SK-N-SH (cell line): Measurements from ENCODE around the gene INSYN1. TPM values are rescaled to one million over a fixed set of nuclear protein-coding genes. Genes with fewer than 3 reads are reported as not detected.

Experiments used
- CTCF ChIA-PET: fragments of 300-600, 350-600 bp; formaldehyde crosslinking; extraction: SDS; loops from one replicate; lab custom pipeline; 2021; lab: Yijun Ruan, JAX
- POLR2A ChIA-PET: fragments of 350-600 bp; sonication (Branson Sonifier 250); formaldehyde crosslinking; extraction: SDS; loops from one replicate; lab custom pipeline; 2020; ENCODE audit warnings: antibody characterized with exemption, inconsistent platforms; lab: Yijun Ruan, JAX
- DNase-seq: peaks from one replicate; pipeline ENCODE4 v3.0.0; 2012
- H2AFZ ChIP-seq: fragments of 200-600 bp; sonication (generic); 2 replicates; pipeline ENCODE4 v1.8.1; 2016; ENCODE audit warnings: antibody characterized with exemption, mild to moderate bottlenecking, low read depth
- H3F3A ChIP-seq: fragments of 200-600 bp; sonication (generic); replicated peaks from 2 replicates; pipeline ENCODE3; 2016; ENCODE audit warnings: antibody characterized with exemption, mild to moderate bottlenecking; ENCODE audit not compliant: insufficient read depth
- H3K27ac ChIP-seq, 2 experiments: fragments of 200-500 bp in 1 of 2; fragments of 200-600 bp in 1 of 2; sonication (Bioruptor generic) in 1 of 2; sonication (generic), shearing (Covaris generic) in 1 of 2; 2 replicates each; pipeline versions ENCODE4 v1.5.1 to v1.6.1; 2014 to 2016; ENCODE audit warnings: low read depth in 2 of 2, inconsistent platforms in 1 of 2, low read length in 1 of 2, mild to moderate bottlenecking in 1 of 2, mixed read lengths in 1 of 2
- H3K27me3 ChIP-seq: fragments of 200-600 bp; sonication (generic), shearing (Covaris generic); 2 replicates; pipeline ENCODE4 v1.6.1; 2016; ENCODE audit warnings: mixed run types; ENCODE audit not compliant: insufficient read depth
- H3K36me3 ChIP-seq, 2 experiments: fragments of 200-500 bp in 1 of 2; fragments of 200-600 bp in 1 of 2; sonication (Bioruptor generic) in 1 of 2; sonication (generic) in 1 of 2; replicated peaks in 1 of 2; 2 replicates each; pipeline versions ENCODE3 to v1.5.1; 2014 to 2016; ENCODE audit warnings: low read length in 1 of 2, mild to moderate bottlenecking in 1 of 2; ENCODE audit not compliant: insufficient read depth in 2 of 2, control insufficient read depth in 1 of 2
- H3K4me1 ChIP-seq, 2 experiments: fragments of 200-500 bp in 1 of 2; fragments of 200-600 bp in 1 of 2; sonication (Bioruptor generic) in 1 of 2; sonication (generic), shearing (Covaris generic) in 1 of 2; 2 replicates each; pipeline versions ENCODE4 v1.5.1 to v1.6.1; 2014 to 2016; ENCODE audit warnings: low read depth in 1 of 2, low read length in 1 of 2, mixed run types in 1 of 2; ENCODE audit not compliant: insufficient read depth in 2 of 2, control insufficient read depth in 1 of 2
- H3K4me2 ChIP-seq: fragments of 200-600 bp; sonication (generic), shearing (Covaris generic); 2 replicates; pipeline ENCODE4 v1.6.1; 2017; ENCODE audit warnings: mixed run types
- H3K4me3 ChIP-seq, 2 experiments: fragments of 200-500 bp in 1 of 2; fragments of 200-600 bp in 1 of 2; sonication (Bioruptor generic) in 1 of 2; sonication (generic), shearing (Covaris generic) in 1 of 2; 2 replicates each; pipeline versions ENCODE4 v1.5.1 to v1.8.1; 2014 to 2016; ENCODE audit warnings: low read depth in 2 of 2, inconsistent platforms in 1 of 2, low read length in 1 of 2, mild to moderate bottlenecking in 1 of 2, mixed read lengths in 1 of 2, moderate library complexity in 1 of 2
- H3K79me2 ChIP-seq: fragments of 200-600 bp; sonication (generic); 2 replicates; pipeline ENCODE4 v1.8.1; 2017; ENCODE audit warnings: mild to moderate bottlenecking; ENCODE audit not compliant: insufficient read depth
- H3K9ac ChIP-seq: fragments of 200-600 bp; sonication (generic); 2 replicates; pipeline ENCODE4 v1.6.1; 2017; ENCODE audit warnings: mixed run types
- H3K9me2 ChIP-seq: fragments of 200-600 bp; sonication (generic); 2 replicates; pipeline ENCODE4 v1.6.1; 2017; ENCODE audit warnings: mixed run types
- H3K9me3 ChIP-seq: fragments of 200-600 bp; sonication (generic); 2 replicates; pipeline ENCODE4 v1.6.1; 2017; ENCODE audit warnings: mixed run types, mild to moderate bottlenecking, moderate library complexity
- H4K20me1 ChIP-seq: fragments of 200-600 bp; sonication (generic); 2 replicates; pipeline ENCODE4 v1.6.1; 2017; ENCODE audit warnings: mild to moderate bottlenecking, mixed run types; ENCODE audit not compliant: insufficient read depth
- CHD2 ChIP-seq: fragments of 150-350 bp; IDR thresholded peaks from 2 replicates; pipeline ENCODE4 v1.6.1; 2018; ENCODE audit warnings: low read length; ENCODE audit not compliant: partially characterized antibody
- ELF1 ChIP-seq: IDR thresholded peaks from 2 replicates; pipeline ENCODE4 v1.4.0; 2012
- EP300 ChIP-seq, 2 experiments: IDR thresholded peaks; 2 replicates each; pipeline versions ENCODE4 v1.4.0 to v1.6.1; 2012; ENCODE audit warnings: borderline replicate concordance in 1 of 2, low read depth in 1 of 2, low read length in 1 of 2
- EZH2phosphoT487 ChIP-seq: fragments of 200-600 bp; sonication (generic); IDR thresholded peaks from 2 replicates; pipeline ENCODE4 v1.6.1; 2017; ENCODE audit warnings: low read depth, mixed run types, mild to moderate bottlenecking, antibody characterized with exemption, moderate library complexity, borderline replicate concordance
- FOSL2 ChIP-seq: IDR thresholded peaks from 2 replicates; pipeline ENCODE4 v1.4.0; 2012; ENCODE audit warnings: low read depth, mild to moderate bottlenecking, moderate library complexity, borderline replicate concordance
- FOXM1 ChIP-seq: IDR thresholded peaks from 2 replicates; pipeline ENCODE4 v1.4.0; 2012; ENCODE audit warnings: low read depth, mild to moderate bottlenecking
- GABPA ChIP-seq: IDR thresholded peaks from 2 replicates; pipeline ENCODE4 v1.4.0; 2012; ENCODE audit warnings: low read depth, mild to moderate bottlenecking
- GATA2 ChIP-seq: sonication (generic); formaldehyde crosslinking; IDR thresholded peaks from 2 replicates; pipeline ENCODE4 v1.5.0; 2020; ENCODE audit warnings: mild to moderate bottlenecking, missing genetic modification reagents
- JUND ChIP-seq: IDR thresholded peaks from 2 replicates; pipeline ENCODE4 v1.4.0; 2012
- MEF2A ChIP-seq: IDR thresholded peaks from 2 replicates; pipeline ENCODE4 v1.4.0; 2012; ENCODE audit warnings: low read depth, borderline replicate concordance
- NFIC ChIP-seq: IDR thresholded peaks from 2 replicates; pipeline ENCODE4 v1.4.0; 2012; ENCODE audit warnings: borderline replicate concordance
- RCOR1 ChIP-seq: fragments of 150-350 bp; IDR thresholded peaks from 2 replicates; pipeline ENCODE4 v1.6.1; 2017; ENCODE audit warnings: antibody characterized with exemption, low read length
- REST ChIP-seq: IDR thresholded peaks from 2 replicates; pipeline ENCODE4 v1.6.1; 2012; ENCODE audit warnings: mild to moderate bottlenecking, low read depth, low read length, moderate library complexity
- RFX5 ChIP-seq: IDR thresholded peaks from 2 replicates; pipeline ENCODE4 v1.6.1; 2012; ENCODE audit warnings: mild to moderate bottlenecking, improper control_type of control experiment, low read length
- RXRA ChIP-seq: IDR thresholded peaks from 2 replicates; pipeline ENCODE4 v1.4.0; 2012; ENCODE audit warnings: low read depth, mild to moderate bottlenecking, borderline replicate concordance
- SMC3 ChIP-seq: IDR thresholded peaks from 2 replicates; pipeline ENCODE4 v1.6.1; 2012; ENCODE audit warnings: low read depth, low read length, improper control_type of control experiment
- TAF1 ChIP-seq: IDR thresholded peaks from 2 replicates; pipeline ENCODE4 v1.6.1; 2012; ENCODE audit warnings: low read depth, mild to moderate bottlenecking, low read length, moderate library complexity, borderline replicate concordance
- TCF12 ChIP-seq: IDR thresholded peaks from 2 replicates; pipeline ENCODE4 v1.4.0; 2012
- TEAD4 ChIP-seq: IDR thresholded peaks from 2 replicates; pipeline ENCODE4 v1.4.0; 2012; ENCODE audit warnings: mild to moderate bottlenecking, borderline replicate concordance; ENCODE audit not compliant: insufficient read depth
- YY1 ChIP-seq: IDR thresholded peaks from 2 replicates; pipeline ENCODE4 v1.4.0; 2012; ENCODE audit warnings: low read depth, mild to moderate bottlenecking
- WGBS: methylation state at CpG from one replicate; pipeline ENCODE4 v1.1.6; 2017; ENCODE audit warnings: low lambda C conversion rate; 5-methylcytosine and 5-hydroxymethylcytosine counted together
- polyA plus RNA-seq, 3 experiments: library from polyadenylated mRNA; depleted of rRNA; stranded (reverse); fragments of >200 nt; gene quantifications; 2 replicates each; pipeline ENCODE4 v1.2.3, GENCODE V29; 2012
- TF ChIP-seq, protein P1 (sequence below): IDR thresholded peaks from 2 replicates; pipeline ENCODE4 v1.4.0; 2012; ENCODE audit warnings: low read depth
- TF ChIP-seq, protein P2 (sequence below): fragments of 200-600 bp; sonication (generic); IDR thresholded peaks from 2 replicates; pipeline ENCODE4 v1.6.1; 2017; ENCODE audit warnings: antibody characterized with exemption, mild to moderate bottlenecking, moderate library complexity
- TF ChIP-seq, protein P3 (sequence below): IDR thresholded peaks from 2 replicates; pipeline ENCODE4 v1.4.0; 2012; ENCODE audit warnings: low read depth, borderline replicate concordance
- TF ChIP-seq, protein P4 (sequence below): fragments of 150-350 bp; IDR thresholded peaks from 2 replicates; pipeline ENCODE4 v1.6.1; 2016; ENCODE audit warnings: mild to moderate bottlenecking, low read depth, low read length
- TF ChIP-seq, protein P5 (sequence below): IDR thresholded peaks from 2 replicates; pipeline ENCODE4 v1.4.0; 2012; ENCODE audit warnings: low read depth, borderline replicate concordance

The INSYN1 gene
- polyA plus RNA-seq, 1 of the 3 experiments (the other 2 are of a cell fraction), result 3.7 TPM

- H3K9me2 ChIP-seq, result no peaks in the 10 kb centered on the region
- peak; percentile 71 for DNase-seq
- no peak overlapping the region for H3K4me2 ChIP-seq
- H3K4me3 ChIP-seq, result no peak overlapping the region
- H2AFZ ChIP-seq, result no peak overlapping the region
- POLR2A ChIA-PET, result no interaction called here
- no peaks in the 10 kb centered on the region for H4K20me1 ChIP-seq
- H3K27me3 ChIP-seq, result peaks cover 12% of the 10 kb centered on the region; the same call in 1 of the 2 replicates
- H3K9me3 ChIP-seq, result no peaks in the 10 kb centered on the region
- no peak overlapping the region for H3K9ac ChIP-seq
- WGBS, result 7% methylated on average over 3 of the region's 5 CpGs
- no peaks in the 10 kb centered on the region for H3K79me2 ChIP-seq
- H3F3A ChIP-seq, result no peaks in the 10 kb centered on the region
- peaks cover 0 to 8% of the 10 kb centered on the region in 2 experiments; a peak in 2 of 4 replicates for H3K4me1 ChIP-seq
- no peaks in the 10 kb centered on the region for H3K36me3 ChIP-seq
- no peak overlapping the region for H3K27ac ChIP-seq
- CTCF ChIA-PET, result no interaction called here
- TF ChIP-seq EP300 (IDR thresholded peaks at IDR 0.05; ENCODE audit: borderline replicate concordance in 1 of 2, low read depth in 1 of 2, low read length in 1 of 2) (peak in 1 of 2 experiments; percentile 66; a peak in 1 of 4 replicates), REST (no peak), FOXM1 (no peak), MEF2A (no peak), CHD2 (peak; percentile 78), EZH2phosphoT487 (no peak), TCF12 (no peak), NFIC (peak; percentile 61), SMC3 (no peak), GATA2 (CRISPR knock-in tag) (peak; percentile 93), ELF1 (no peak), TAF1 (no peak), YY1 (no peak), RXRA (no peak), RFX5 (no peak), GABPA (no peak), FOSL2 (no peak), JUND (no peak), TEAD4 (no peak), RCOR1 (peak; percentile 92)
- TF ChIP-seq, protein P1, sequence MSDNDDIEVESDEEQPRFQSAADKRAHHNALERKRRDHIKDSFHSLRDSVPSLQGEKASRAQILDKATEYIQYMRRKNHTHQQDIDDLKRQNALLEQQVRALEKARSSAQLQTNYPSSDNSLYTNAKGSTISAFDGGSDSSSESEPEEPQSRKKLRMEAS, result no peak
- TF ChIP-seq, protein P2, sequence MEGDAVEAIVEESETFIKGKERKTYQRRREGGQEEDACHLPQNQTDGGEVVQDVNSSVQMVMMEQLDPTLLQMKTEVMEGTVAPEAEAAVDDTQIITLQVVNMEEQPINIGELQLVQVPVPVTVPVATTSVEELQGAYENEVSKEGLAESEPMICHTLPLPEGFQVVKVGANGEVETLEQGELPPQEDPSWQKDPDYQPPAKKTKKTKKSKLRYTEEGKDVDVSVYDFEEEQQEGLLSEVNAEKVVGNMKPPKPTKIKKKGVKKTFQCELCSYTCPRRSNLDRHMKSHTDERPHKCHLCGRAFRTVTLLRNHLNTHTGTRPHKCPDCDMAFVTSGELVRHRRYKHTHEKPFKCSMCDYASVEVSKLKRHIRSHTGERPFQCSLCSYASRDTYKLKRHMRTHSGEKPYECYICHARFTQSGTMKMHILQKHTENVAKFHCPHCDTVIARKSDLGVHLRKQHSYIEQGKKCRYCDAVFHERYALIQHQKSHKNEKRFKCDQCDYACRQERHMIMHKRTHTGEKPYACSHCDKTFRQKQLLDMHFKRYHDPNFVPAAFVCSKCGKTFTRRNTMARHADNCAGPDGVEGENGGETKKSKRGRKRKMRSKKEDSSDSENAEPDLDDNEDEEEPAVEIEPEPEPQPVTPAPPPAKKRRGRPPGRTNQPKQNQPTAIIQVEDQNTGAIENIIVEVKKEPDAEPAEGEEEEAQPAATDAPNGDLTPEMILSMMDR, result no peak
- TF ChIP-seq, protein P3, sequence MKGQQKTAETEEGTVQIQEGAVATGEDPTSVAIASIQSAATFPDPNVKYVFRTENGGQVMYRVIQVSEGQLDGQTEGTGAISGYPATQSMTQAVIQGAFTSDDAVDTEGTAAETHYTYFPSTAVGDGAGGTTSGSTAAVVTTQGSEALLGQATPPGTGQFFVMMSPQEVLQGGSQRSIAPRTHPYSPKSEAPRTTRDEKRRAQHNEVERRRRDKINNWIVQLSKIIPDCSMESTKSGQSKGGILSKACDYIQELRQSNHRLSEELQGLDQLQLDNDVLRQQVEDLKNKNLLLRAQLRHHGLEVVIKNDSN, result no peak
- TF ChIP-seq, protein P4, sequence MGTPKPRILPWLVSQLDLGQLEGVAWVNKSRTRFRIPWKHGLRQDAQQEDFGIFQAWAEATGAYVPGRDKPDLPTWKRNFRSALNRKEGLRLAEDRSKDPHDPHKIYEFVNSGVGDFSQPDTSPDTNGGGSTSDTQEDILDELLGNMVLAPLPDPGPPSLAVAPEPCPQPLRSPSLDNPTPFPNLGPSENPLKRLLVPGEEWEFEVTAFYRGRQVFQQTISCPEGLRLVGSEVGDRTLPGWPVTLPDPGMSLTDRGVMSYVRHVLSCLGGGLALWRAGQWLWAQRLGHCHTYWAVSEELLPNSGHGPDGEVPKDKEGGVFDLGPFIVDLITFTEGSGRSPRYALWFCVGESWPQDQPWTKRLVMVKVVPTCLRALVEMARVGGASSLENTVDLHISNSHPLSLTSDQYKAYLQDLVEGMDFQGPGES, result no peak
- TF ChIP-seq, protein P5, sequence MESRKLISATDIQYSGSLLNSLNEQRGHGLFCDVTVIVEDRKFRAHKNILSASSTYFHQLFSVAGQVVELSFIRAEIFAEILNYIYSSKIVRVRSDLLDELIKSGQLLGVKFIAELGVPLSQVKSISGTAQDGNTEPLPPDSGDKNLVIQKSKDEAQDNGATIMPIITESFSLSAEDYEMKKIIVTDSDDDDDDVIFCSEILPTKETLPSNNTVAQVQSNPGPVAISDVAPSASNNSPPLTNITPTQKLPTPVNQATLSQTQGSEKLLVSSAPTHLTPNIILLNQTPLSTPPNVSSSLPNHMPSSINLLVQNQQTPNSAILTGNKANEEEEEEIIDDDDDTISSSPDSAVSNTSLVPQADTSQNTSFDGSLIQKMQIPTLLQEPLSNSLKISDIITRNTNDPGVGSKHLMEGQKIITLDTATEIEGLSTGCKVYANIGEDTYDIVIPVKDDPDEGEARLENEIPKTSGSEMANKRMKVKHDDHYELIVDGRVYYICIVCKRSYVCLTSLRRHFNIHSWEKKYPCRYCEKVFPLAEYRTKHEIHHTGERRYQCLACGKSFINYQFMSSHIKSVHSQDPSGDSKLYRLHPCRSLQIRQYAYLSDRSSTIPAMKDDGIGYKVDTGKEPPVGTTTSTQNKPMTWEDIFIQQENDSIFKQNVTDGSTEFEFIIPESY, result no peak
Measured at GRCh38 chr15:73755481-73755880, 2.3 kb upstream of the INSYN1 start.
